Stimulated activated CD4-positive, alpha-beta T cell treated with anti-CD3 and anti-CD28 coated beads, TNF-alpha, amount 100 ng/mL, for 48 hours (primary cell): Measurements from ENCODE around the gene CYP8B1.
"Not testable (repeated sequence)": the region's sequence is repeated elsewhere in the genome, so short reads cannot be mapped to it uniquely, and the experiment has no call there.

Experiments used
- DNase-seq, 3 donors: peaks; one replicate each; pipeline ENCODE4 v3.0.0-alpha.2; 2020; ENCODE audit warnings: low read depth in 3 of 3

CYP8B1 gene

DNA sequence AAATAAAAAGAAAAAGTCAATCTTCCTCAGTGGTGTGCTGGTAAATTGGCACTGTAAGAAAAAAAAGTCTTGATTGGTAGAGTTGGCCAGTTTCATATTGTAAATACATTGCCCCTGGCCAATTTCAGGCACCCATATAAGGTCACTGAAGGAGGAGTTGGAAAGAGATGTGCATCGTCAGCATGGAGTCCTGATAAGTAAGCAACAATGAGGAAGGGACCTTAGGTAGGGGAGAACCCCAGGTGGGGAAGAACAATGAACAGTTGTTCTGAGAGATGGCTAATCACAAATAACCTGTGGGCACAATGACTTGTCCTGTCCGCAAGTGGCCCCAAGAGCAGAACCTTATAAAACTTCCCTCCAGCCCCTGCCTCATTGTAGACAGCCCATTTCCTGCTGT, 8.6 kb upstream of the CYP8B1 start:
- DNase-seq, result no peak

DNA sequence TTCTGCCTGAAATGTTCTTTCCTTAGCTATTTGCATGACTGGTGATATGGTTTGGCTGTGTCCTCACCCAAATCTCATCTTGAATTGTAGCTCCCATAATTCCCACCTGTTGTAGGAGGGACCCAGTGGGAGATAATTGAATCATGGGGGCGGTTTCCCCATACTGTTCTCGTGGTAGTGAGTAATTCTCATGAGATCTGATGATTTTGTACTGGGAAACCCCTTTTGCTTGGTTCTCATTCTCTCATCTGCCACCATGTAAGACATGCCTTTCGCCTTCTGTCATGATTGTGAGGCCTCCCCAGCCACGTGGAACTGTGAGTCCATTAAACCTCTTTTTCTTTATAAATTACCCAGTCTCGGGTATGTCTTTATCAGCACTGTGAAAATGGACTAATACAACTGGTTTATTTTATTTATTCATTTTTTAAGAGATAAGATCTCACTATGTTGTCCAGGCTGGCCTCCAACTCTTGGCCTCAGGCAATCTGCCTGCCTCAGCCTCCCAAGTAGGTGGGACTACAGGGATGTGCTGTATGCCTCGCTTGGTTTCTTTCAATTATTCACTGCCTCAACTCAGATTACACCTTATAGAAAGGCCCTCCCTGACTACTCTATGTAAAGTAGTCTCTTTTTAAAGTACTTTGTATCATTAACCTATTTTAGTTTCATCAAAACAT, 7.7 kb upstream of the CYP8B1 start:
- not testable (repeated sequence) for DNase-seq

DNA sequence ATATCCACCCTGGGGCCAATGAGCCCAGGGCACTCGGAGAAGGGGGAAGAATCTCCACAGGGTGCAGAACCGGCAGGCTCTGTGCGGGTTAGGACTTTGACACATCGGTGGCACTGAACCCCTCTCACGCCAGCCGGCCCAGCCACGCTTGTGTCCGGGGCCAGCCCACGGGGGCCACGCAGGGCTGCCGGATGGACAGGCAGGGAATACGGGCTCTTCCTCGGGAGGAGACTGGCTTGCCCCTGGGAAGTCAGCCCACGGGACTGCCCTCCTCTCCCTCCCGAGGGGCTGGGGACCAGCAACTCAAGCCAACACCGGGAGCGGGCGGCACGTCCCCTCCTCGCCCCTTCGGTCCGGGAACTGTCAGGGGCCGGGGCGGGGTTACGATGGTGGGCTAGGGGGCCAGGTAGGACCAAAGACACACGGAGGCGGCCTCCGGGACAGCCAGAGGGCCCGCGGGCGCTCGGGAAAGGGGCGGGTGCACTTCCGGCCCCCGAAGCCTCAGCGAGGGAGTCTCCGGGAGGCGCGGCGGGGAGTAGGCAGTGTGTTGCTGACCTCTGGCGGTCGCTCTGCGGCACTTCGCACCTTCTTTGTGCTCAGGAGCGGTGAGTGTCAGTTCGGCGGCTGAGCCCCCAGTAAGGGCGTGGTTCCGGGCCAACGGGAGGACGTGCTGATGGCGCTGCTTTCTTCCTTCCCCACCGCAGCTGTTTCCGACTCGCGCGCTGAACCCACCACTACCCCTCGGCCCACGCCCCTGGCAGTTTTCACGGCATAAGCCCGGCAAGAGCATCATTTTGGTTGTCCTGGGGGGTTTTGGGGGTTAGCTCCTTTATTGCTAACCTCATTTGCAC, 5.1 kb upstream of the CYP8B1 start:
- peak; percentile 79 to 84 (median 79) for DNase-seq

DNA sequence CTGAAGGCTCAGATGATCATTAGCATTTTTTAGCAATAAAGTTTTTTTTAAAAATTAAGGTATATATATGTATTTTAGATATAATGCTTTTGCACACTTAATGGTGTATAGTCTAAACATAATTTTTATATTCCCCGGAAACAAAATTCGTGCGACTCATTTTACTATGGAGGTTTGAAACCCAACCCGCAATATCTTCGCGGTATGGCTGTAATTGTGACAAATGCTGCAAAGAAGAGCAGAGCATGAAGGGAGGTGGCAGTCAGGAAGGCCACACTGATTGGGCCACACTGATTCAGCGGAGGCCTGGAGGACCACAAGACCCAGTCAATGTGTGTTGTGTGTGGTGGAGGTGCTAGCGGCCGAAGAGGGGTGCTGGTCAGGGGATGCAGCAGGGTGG, 4.5 kb upstream of the CYP8B1 start:
- no peak for DNase-seq

DNA sequence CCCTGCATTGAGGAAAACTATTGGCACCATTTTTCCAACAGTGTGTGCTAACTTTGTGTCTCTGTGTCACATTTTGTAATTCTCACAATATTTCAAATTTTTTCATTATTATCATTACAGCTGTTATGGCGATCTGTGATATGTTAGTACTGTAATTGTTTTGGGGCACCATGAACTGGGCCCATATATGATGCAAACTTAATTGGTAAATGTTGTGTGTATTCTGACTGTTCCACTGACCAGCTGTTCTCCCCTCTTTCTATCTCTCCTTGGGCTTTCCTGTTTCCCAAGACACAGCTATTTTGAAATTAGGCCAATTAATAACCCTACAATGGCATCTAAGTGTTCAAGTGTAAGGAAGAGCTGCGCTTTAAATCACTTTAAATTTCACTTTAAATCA, 2.2 kb upstream of the CYP8B1 start:
- DNase-seq, result no peak

DNA sequence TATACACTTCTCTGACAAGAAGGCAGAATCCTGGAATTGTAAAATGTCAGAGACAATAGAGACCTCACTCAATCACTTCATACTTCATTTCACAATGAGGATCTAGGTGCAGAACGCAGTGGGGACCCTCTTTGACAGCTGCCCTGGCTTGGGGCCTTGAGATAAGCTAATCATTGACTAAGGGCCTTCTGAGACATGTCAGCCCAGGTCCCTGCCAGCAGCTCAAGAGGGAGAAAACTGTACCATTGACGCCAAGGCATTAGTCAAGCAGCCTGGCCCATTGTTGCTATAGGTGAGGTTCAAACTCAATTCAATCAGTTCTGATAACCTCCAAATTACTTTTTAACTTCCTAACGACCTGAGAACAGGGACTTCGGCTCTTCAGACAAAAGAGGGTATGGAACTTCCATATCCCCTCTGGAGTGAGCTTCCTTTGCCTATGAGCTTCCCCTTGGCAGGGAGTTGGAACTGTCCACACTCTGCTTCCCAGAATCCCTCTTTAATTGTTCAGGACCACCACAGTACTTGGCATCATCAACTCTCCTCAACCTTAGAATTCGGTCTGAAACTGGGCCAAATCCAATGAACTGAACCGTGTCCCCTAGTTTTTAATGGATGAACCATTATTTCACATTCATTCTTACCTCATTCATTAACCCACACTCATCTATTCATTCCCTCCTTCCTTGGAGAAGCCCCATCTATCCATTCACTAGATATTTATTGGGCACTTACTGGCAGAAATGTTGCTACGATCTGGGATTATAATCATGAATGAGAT, 1.5 kb upstream of the CYP8B1 start:
- DNase-seq, result no peak

DNA sequence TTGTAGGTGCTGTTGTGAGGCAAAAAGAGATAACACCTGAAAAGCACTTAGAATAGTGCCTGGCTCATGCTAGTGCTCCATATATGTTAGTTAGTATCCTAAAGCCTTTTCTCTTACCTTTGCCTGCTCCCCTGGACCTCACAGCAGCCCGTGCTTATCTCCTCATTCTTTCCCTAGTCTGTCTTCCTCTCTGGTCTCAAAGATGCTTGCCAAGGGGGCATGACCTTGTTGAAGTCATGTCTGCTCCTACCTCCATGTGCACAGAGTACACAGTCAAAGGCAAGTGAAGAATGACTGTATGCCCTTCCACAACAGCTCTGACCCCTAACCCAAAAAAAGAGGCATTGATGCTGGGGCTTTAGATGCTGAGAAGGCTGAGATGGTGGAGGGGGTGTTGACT, 722 bp upstream of the CYP8B1 start:
- DNase-seq, result no peak

DNA sequence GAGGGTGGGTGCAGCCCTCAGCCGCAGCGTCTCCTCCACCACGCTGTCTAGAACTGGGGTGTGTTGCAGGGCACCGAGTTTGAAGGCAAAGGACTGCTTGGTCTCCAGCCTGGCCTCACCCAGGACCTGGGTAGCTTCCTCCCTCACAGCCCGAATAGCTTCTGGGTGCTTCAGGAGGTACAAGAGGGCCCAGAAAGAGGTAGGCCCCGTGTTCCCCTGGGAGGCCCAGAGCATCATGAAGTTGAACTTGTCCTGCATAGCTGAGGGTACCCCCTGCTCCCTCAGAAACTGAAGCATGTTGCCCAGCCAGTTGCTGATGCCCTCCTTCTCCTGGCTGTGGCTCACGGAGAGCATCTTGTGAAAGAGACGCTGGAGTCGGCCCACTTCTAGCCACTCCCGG, 930 bp downstream of the CYP8B1 start:
- DNase-seq, result no peak

DNA sequence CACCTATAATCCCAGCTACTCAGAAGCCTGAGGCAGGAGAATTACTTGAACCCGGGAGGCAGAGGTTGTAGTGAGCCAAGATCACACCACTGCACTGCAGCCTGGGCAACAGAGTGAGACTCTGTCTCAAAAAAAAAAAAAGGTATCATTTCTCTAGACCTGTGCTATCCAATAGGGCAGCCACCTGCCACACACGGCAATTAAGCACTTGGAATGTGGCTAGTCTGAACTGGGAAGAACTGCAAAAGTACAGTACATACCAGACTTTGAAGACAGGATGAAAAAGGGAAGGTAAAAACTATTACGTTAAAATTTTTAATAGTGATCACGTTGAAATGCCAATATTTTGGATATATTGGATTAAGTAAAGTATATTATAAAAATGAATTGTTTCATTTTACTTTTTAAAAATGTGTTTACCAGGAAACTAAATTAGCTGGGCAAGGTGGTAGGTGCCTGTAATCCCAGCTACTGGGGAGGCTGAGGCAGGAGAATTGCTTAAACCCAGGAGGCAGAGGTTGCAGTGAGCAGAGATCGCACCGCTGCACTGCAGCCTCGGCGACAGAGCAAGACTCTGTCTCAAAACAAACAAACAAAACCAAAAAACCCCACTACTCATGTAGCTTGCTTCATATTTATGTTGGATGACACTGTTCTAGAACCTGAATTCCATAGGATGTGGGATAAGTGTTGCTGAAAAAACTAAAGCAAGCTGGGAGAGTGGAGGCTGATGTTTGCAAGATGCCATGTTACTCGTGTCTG, 2.3 kb downstream of the CYP8B1 start:
- DNase-seq, result no peak

DNA sequence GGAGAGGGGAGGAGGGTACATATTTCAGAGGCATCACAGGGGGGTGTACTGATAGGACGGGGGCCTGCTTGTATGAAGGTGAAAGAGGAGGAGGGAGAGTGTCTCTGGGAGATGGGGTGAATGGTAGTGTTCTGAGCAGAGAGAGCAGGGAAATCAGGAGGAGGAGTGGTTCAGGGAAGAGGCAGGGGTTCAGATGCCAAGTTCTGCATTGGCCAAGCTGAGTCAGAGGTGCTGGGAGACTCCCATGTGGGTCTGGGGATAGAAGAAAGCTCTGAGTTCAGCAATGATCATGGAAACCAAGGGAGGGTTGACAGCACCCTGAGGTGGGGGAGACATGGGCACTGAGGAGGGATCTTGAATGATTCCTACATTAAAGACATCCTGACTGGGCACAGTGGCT, 3.0 kb downstream of the CYP8B1 start:
- no peak for DNase-seq

DNA sequence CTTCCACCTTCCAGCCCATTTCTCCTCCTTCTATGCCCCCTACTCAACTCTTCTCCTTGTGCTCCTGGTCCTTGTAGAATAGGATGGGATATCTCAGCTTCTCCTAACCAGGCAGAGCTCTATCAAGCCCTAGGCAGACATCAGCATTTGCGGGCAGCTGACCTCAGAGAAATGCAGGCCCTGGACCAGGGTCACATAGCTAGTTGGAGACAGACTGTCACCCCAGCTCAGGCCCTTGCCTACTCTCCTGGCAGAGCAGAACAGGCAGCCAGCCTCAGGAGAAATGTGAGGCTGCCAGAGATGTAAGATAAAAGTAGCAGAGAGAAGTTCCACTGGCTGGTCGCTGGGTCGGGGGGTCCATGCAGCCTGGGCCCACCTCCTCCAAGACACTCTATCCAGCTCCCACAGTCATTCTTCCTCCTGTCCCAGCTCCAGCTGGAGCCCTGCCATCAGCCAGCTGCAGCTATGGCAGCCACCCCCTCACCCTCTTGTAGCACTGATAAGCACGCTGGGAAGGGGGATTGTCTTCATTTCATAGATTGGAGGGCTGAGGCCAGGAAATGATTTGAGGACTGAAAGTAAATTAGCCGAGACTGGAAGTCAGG, 4.0 kb downstream of the CYP8B1 start:
- DNase-seq, result no peak

DNA sequence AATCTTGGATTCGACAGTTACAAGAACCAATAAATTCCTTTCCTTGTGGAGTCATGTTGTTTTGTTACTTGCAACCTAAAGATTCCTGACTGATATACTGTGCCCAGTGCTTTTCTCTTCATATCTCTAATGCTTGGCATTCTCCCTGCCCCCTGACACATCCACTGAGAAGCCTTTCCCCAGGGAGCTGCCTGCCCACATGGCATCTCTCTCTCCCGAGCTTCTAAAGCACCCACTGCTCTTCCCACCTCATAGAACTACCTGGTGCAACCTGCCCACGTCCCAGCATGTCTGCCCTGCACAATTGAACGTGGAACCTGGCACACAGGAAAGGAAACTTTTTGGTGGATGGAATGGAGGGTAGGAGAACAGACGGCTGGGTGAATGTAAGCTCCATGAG, 6.8 kb downstream of the CYP8B1 start:
- no peak for DNase-seq

DNA sequence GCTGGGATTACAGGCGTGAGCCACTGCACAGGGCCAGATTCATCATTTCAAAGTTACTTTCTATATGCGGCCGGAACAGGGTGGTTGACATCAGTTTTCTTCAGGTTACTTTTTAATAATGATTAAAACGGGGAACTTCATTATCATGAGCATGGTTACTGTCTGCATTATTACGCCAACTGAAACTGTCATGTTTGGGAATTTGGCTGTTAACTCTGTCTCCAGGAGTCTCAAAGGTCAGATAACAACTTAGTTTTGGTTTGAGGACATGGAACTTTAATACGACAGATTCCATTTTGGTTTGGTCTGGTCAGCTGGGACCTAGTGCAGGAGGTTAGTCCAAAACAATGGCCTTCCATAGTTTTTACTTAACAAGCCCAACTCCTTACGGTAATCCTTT, 8.5 kb downstream of the CYP8B1 start:
- no peak for DNase-seq

DNA sequence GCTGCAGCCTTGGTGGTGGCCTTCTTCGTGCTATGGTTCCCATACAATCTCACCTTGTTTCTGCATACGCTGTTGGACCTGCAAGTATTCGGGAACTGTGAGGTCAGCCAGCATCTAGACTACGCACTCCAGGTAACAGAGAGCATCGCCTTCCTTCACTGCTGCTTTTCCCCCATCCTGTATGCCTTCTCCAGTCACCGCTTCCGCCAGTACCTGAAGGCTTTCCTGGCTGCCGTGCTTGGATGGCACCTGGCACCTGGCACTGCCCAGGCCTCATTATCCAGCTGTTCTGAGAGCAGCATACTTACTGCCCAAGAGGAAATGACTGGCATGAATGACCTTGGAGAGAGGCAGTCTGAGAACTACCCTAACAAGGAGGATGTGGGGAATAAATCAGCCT, 10.4 kb downstream of the CYP8B1 start:
- DNase-seq, result no peak

DNA sequence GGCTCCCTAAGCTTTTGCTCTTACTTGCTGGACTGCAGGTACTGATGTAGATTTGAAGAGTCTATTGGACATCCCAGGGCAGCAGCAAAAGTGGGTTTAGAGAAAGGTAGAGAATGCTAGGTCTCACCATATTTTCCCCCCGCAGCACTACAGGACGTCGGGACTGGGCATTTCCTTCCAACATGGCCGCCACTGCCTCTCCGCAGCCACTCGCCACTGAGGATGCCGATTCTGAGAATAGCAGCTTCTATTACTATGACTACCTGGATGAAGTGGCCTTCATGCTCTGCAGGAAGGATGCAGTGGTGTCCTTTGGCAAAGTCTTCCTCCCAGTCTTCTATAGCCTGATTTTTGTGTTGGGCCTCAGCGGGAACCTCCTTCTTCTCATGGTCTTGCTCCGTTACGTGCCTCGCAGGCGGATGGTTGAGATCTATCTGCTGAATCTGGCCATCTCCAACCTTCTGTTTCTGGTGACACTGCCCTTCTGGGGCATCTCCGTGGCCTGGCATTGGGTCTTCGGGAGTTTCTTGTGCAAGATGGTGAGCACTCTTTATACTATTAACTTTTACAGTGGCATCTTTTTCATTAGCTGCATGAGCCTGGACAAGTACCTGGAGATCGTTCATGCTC, 11.2 kb downstream of the CYP8B1 start:
- DNase-seq, result no peak

DNA sequence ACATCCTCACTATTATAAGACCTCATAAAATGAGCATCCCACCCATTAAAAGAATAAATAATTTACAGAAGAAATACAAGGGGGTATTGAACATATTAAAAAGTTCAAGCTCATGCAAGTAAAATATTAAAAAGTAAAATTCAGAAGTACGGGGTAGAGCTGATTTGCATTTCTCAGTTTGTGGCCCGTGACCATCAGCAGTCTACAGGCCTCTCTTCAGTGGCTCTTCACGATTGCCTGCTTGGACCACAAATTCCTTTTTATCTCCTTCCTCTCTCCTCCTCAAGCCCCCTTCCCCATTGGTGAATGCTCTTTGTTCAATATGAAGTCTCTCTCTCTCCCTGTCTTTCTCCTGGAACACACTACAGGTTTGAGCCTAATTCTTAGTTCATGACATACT, 19.1 kb downstream of the CYP8B1 start:
- no peak for DNase-seq

DNA sequence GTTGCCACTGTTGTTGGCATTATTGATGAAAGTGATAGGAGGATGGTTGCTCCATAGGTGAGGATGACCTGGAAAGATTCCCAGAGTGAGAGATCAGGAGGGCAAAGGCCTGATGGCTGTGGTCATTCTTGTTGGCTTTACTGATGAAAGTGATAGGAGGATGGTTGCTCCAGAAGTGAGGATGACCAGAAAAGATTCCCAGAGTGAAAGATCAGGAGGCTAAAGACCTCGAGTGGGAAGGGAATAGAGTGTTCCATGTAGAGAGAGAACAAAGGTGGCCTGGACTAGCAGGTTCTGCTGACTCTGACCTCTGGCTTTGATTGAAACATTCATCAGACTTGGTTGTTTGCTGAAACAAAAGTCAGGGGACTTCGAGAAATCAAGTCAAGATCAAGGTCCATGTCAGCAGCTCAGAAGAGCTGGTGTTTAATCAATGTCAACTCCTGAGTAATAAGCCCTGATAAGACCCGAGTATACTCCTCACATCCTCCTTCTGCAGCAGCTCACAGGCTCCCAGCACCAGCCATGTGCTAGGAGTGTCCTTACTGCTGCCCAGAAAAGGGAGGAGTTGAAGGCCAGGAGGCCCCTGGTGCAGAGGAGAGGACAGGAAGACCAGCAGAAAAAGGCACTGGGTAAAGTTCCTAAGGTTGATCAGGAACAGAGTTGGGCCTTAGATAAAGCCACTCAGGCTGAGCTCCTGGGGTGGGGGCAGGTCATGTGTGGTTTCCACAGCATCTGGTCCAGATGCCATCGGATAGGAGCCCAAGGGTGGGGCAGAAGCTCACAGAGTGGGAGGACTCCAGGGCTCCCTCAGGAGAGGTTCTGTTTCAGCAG, 19.9 kb downstream of the CYP8B1 start:
- DNase-seq, result no peak

DNA sequence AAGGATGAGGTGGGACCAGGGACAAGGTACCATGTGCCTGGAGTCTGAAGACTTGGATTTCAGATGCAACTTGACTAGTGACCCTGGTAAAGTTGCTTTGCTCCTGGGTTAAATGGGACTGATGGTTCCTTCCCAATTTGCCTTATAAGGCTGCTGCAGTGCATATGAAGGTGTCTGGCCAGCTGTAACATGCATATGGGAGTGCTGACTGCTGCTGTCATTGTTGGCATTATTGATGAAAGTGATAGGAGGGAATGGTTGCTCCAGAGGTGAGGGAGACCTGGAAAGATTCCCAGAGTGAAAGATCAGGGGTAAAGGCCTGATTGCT, 20.5 kb downstream of the CYP8B1 start:
- no peak for DNase-seq

DNA sequence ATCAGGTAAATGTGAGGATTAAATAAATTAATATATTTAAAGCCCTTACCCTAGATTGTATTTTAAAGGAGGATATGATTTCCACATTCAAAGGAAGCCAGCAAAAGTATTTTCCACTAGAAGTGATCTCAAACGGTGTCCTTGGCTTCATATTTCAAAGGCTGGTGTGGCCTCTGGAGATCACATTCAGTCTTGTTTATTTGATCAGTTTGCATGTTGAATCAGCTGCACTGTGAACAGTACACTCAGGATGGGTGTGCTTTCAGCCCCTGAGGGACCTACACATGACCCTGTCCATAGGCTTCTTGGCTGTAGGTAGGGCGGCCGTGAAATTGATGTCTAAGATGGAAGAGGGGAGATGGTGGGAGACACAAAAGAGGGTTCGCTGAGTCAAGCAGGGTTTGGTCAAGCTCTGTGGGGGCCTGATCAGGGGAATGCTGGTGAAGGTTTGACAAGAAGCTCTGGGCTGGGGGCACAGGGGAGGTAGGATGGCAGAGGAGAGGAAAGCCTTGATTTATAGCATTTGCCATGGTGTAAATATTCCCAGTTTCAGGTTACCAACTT, 21.9 kb downstream of the CYP8B1 start:
- no peak for DNase-seq

DNA sequence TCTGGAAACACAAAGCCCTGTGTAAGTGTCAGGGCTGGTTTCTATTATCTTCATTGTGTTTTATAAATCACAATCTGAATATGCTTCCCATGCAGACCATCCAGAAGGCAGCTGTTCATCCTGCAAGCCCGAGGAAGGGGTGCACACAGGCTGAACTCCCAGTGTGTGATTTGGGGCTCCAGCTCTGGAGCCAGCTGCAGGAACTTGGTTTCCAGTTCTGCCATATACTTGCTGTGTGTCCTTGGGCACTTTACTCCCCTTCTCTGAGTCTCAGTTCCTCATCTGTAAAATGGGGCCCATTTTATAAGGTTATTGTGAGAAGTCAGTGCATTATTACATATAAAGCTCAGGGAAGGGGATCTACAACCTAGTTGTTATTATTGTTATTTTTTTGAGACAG, 22.6 kb downstream of the CYP8B1 start:
- DNase-seq, result no peak
